ENCODE measurements around the gene TAS2R40. TPM values are rescaled to one million over a fixed set of nuclear protein-coding genes. Genes with fewer than 3 reads are reported as not detected.
"Not testable (repeated sequence)": the region's sequence is repeated elsewhere in the genome, so short reads cannot be mapped to it uniquely, and the experiment has no call there.

The TAS2R40 gene
- total RNA-seq, 4 donors from 2014 or later, result not detected

- TF ChIP-seq CTCF (IDR thresholded peaks at IDR 0.05) (no peak), POLR2A (IDR thresholded peaks at IDR 0.05) (no peak)
- DNase-seq, result no peak
- Histone ChIP-seq H3K4me3 (no peak overlapping the region), H3K27ac (no peak overlapping the region), H3K9me3 (no peaks in the 10 kb centered on the region), H3K36me3 (no peaks in the 10 kb centered on the region), H3K4me1 (no peaks in the 10 kb centered on the region), H3K27me3 (no peaks in the 10 kb centered on the region)
- intact Hi-C loops (cut with DNase I; ENCODE audit: low total_unique reads), result no loop called here
Measured at GRCh38 chr7:143199040-143199439, 22.8 kb upstream of the TAS2R40 start.

GRCh38 chr7:143202161-143202560, 19.7 kb upstream of the TAS2R40 start:
- H3K4me3 ChIP-seq, result no peak overlapping the region
- H3K36me3 ChIP-seq, result no peaks in the 10 kb centered on the region
- TF ChIP-seq POLR2A (IDR thresholded peaks at IDR 0.05) (no peak), CTCF (IDR thresholded peaks at IDR 0.05) (no peak)
- no peaks in the 10 kb centered on the region for H3K27me3 ChIP-seq
- H3K27ac ChIP-seq, result no peak overlapping the region
- no peaks in the 10 kb centered on the region for H3K4me1 ChIP-seq
- H3K9me3 ChIP-seq, result no peaks in the 10 kb centered on the region
- intact Hi-C loops (cut with DNase I; ENCODE audit: low total_unique reads), result no loop called here
- no peak for DNase-seq

- TF ChIP-seq POLR2A (IDR thresholded peaks at IDR 0.05) (no peak), CTCF (IDR thresholded peaks at IDR 0.05) (no peak)
- Histone ChIP-seq H3K27ac (no peak overlapping the region), H3K4me1 (no peaks in the 10 kb centered on the region), H3K9me3 (no peaks in the 10 kb centered on the region), H3K27me3 (no peaks in the 10 kb centered on the region), H3K36me3 (no peaks in the 10 kb centered on the region), H3K4me3 (no peak overlapping the region)
- intact Hi-C loops (cut with DNase I; ENCODE audit: low total_unique reads), result no loop called here
- no peak for DNase-seq
Measured at GRCh38 chr7:143203386-143203785, 18.5 kb upstream of the TAS2R40 start.

- H3K36me3 ChIP-seq, result no peaks in the 10 kb centered on the region
- no peak overlapping the region for H3K27ac ChIP-seq
- H3K9me3 ChIP-seq, result no peaks in the 10 kb centered on the region
- intact Hi-C loops (cut with DNase I; ENCODE audit: low total_unique reads), result no loop called here
- no peak for TF ChIP-seq POLR2A (IDR thresholded peaks at IDR 0.05)
- TF ChIP-seq CTCF (IDR thresholded peaks at IDR 0.05), result no peak
- H3K4me3 ChIP-seq, result no peak overlapping the region
- no peaks in the 10 kb centered on the region for H3K27me3 ChIP-seq
- DNase-seq, result no peak
- H3K4me1 ChIP-seq, result no peaks in the 10 kb centered on the region
Measured at GRCh38 chr7:143205560-143206293, 16.1 kb upstream of the TAS2R40 start.

GRCh38 chr7:143210541-143210940, 11.3 kb upstream of the TAS2R40 start:
- no peaks in the 10 kb centered on the region for H3K4me1 ChIP-seq
- DNase-seq, result no peak
- no peak overlapping the region for H3K27ac ChIP-seq
- no peaks in the 10 kb centered on the region for H3K27me3 ChIP-seq
- H3K36me3 ChIP-seq, result no peaks in the 10 kb centered on the region
- intact Hi-C loops (cut with DNase I; ENCODE audit: low total_unique reads), result loop anchor here (10.0 kb wide), 1 partner anchor 206 kb away; no protein-coding TSS in a partner anchor
- no peak overlapping the region for H3K4me3 ChIP-seq
- TF ChIP-seq POLR2A (IDR thresholded peaks at IDR 0.05), result no peak
- H3K9me3 ChIP-seq, result no peaks in the 10 kb centered on the region

- not testable (repeated sequence) for H3K36me3 ChIP-seq, H3K9me3 ChIP-seq, H3K27me3 ChIP-seq, DNase-seq, H3K27ac ChIP-seq, H3K4me1 ChIP-seq, H3K4me3 ChIP-seq
- intact Hi-C loops (cut with DNase I; ENCODE audit: low total_unique reads), result loop anchor here (10.0 kb wide), 1 partner anchor 209 kb away; no protein-coding TSS in a partner anchor
Measured at GRCh38 chr7:143213478-143213877, 8.4 kb upstream of the TAS2R40 start.

All from uterus (tissue), 4 donors.